K562 (cell line): ENCODE results near the gene DTL. TPM values are rescaled to one million over a fixed set of nuclear protein-coding genes. Genes with fewer than 3 reads are reported as not detected.
A peak's percentile ranks its signal among the peaks of the same experiment; 100 is the strongest.

Experiments
- ATAC-seq: fragments of 200-7000 bp; cut with Tn5 transposase; 3 replicates; pipeline ENCODE4 v1.9.1; 2020; ENCODE audit warnings: moderate library complexity
- BruUV-seq: library from RNA; stranded (reverse); fragments of 400-500 nt; replicated peaks from 2 replicates; lab custom pipeline; 2021; lab: Mats Ljungman, UMichigan
- CTCF ChIA-PET: fragments of 300-600 bp; formaldehyde crosslinking; extraction: SDS; loops from one replicate; lab custom pipeline; 2021; ENCODE audit warnings: low intra/inter-chr PET ratio; lab: Yijun Ruan, JAX
- POLR2A ChIA-PET: fragments of 300-600, 350-650 bp; sonication (Branson Sonifier 250); formaldehyde crosslinking; extraction: SDS; loops from one replicate; lab custom pipeline; 2021; ENCODE audit warnings: antibody characterized with exemption, inconsistent platforms; lab: Yijun Ruan, JAX
- DNase-seq, 4 experiments: peaks; one replicate each; pipeline versions ENCODE4 v3.0.0 to v3.0.0-alpha.2; 2011 to 2018; ENCODE audit warnings: low spot score in 3 of 4, mixed read lengths in 3 of 4; ENCODE audit errors: extremely low read depth in 1 of 4
- FAIRE-seq: peaks from 2 replicates; lab custom pipeline; 2011; peaks lifted over from hg19 to GRCh38; lab: Jason Lieb, UNC
- H2AFZ ChIP-seq: 2 replicates; pipeline ENCODE4 v1.6.0; 2011; ENCODE audit warnings: low read depth, low read length, control low read depth, inconsistent platforms
- H3K27ac ChIP-seq: fragments of 200-600 bp; 3 replicates; pipeline ENCODE4 v1.8.0; 2011; ENCODE audit warnings: low read depth, mild to moderate bottlenecking, control low read depth, inconsistent platforms, low read length, moderate library complexity, mixed read lengths; ENCODE audit errors: extremely low read depth
- H3K27me3 ChIP-seq, 2 experiments: fragments of 300-600 bp in 1 of 2; 2 replicates in 1 of 2; 3 replicates in 1 of 2; pipeline versions ENCODE4 v1.6.0 to v1.8.0; 2011; ENCODE audit warnings: inconsistent platforms in 2 of 2, low read length in 2 of 2, mild to moderate bottlenecking in 1 of 2, mixed read lengths in 1 of 2, moderate library complexity in 1 of 2; ENCODE audit not compliant: control insufficient read depth in 2 of 2, insufficient read depth in 2 of 2
- H3K36me3 ChIP-seq: fragments of 300-600 bp; 3 replicates; pipeline ENCODE4 v1.8.0; 2011; ENCODE audit warnings: mild to moderate bottlenecking, low read length, inconsistent platforms; ENCODE audit not compliant: control insufficient read depth, insufficient read depth
- H3K4me1 ChIP-seq, 2 experiments: fragments of 200-600 bp in 1 of 2; replicated peaks in 1 of 2; 2 replicates in 1 of 2; 3 replicates in 1 of 2; pipeline versions ENCODE4 v1.5.1 to v1.8.0; 2011; ENCODE audit warnings: inconsistent platforms in 2 of 2, low read length in 2 of 2, mild to moderate bottlenecking in 1 of 2, mixed read lengths in 1 of 2, moderate library complexity in 1 of 2; ENCODE audit not compliant: control insufficient read depth in 2 of 2, insufficient read depth in 2 of 2
- H3K4me2 ChIP-seq: 2 replicates; pipeline ENCODE4 v1.6.1; 2011; ENCODE audit warnings: low read length, control low read depth, inconsistent platforms, mixed read lengths; ENCODE audit not compliant: insufficient read depth
- H3K4me3 ChIP-seq: fragments of 200-600 bp; sonication (generic), shearing (Covaris generic); 2 replicates; pipeline ENCODE4 v1.5.1; 2016; ENCODE audit warnings: control low read depth, inconsistent platforms
- H3K79me2 ChIP-seq: fragments of 200-600 bp; 3 replicates; pipeline ENCODE4 v1.8.0; 2011; ENCODE audit warnings: low read length, inconsistent platforms; ENCODE audit not compliant: control insufficient read depth, insufficient read depth
- H3K9ac ChIP-seq, 2 experiments: 2 replicates each; pipeline versions ENCODE4 v1.6.0 to v1.6.1; 2011; ENCODE audit warnings: low read depth in 2 of 2, low read length in 2 of 2, control low read depth in 1 of 2, inconsistent platforms in 1 of 2, mild to moderate bottlenecking in 1 of 2, mixed read lengths in 1 of 2; ENCODE audit not compliant: insufficient read depth in 1 of 2
- H3K9me1 ChIP-seq: one replicate; pipeline ENCODE4 v1.6.0; 2011; ENCODE audit warnings: inconsistent platforms, mild to moderate bottlenecking, low read length, moderate library complexity; ENCODE audit not compliant: control insufficient read depth, insufficient read depth
- H3K9me3 ChIP-seq: replicated peaks from 2 replicates; pipeline ENCODE4 v1.5.1; 2011; ENCODE audit warnings: low read depth, low read length, inconsistent platforms; ENCODE audit not compliant: control insufficient read depth, insufficient read depth
- H4K20me1 ChIP-seq: replicated peaks from 2 replicates; pipeline ENCODE4 v1.6.1; 2011; ENCODE audit warnings: low read length, inconsistent platforms, mixed read lengths; ENCODE audit not compliant: control insufficient read depth, insufficient read depth
- RBM34 ChIP-seq: fragments of 200-400 bp; formaldehyde crosslinking; IDR thresholded peaks from 2 replicates; pipeline ENCODE4 v1.6.1; 2018; ENCODE audit warnings: low read length, borderline replicate concordance; ENCODE audit not compliant: insufficient read depth
- ZBTB40 ChIP-seq, 2 experiments: fragments of 450-650 bp in 1 of 2; sonication (generic) in 1 of 2; formaldehyde crosslinking in 1 of 2; IDR thresholded peaks; 2 replicates each; pipeline versions ENCODE4 v1.7.1 to v1.9.0; 2016 to 2022; ENCODE audit warnings: inconsistent platforms in 1 of 2, mild to moderate bottlenecking in 1 of 2, missing genetic modification reagents in 1 of 2
- in situ Hi-C: fragments of 300-500 bp; cut with MboI; formaldehyde crosslinking; loops from 4 replicates; pipeline ENCODE4 v1.15.0; 2018; ENCODE audit warnings: inconsistent platforms, mixed read lengths
- intact Hi-C: fragments of 100-400 bp; cut with micrococcal nuclease; formaldehyde crosslinking; loops from 2 replicates; pipeline ENCODE4 v1.14.2; 2022
- polyA plus RNA-seq, 8 experiments: library from polyadenylated mRNA; depleted of rRNA in 4 of 8; stranded (reverse) in 5 of 8; unstranded in 3 of 8; fragments of >200 nt; fragmentation: Nextera tagmentation in 2 of 8; fragmentation: Illumina TruSeq in 1 of 8; extraction: Ambion mirVana in 2 of 8; extraction: Trizol in 1 of 8; gene quantifications; 2 replicates each; pipeline versions ENCODE4 v1.2.1 to v1.2.3, GENCODE V29; 2011 to 2014; ENCODE audit warnings: inconsistent platforms in 1 of 8, missing spikeins in 1 of 8
- total RNA-seq, 7 experiments: library from RNA; depleted of rRNA in 6 of 7; stranded (reverse); fragments of >200 nt in 6 of 7; fragmentation: Illumina TruSeq in 2 of 7; extraction: Trizol in 2 of 7; gene quantifications; 2 replicates each; pipeline versions ENCODE4 v1.2.1 to v1.2.3, GENCODE V29; 2011 to 2021; ENCODE audit warnings: low replicate concordance in 1 of 7

The DTL gene
- total and polyA plus RNA-seq, 9 of the 15 experiments (the other 6 are each of a cell fraction or from before 2014, with no cell fraction given): 38.3 to 81.0 (median 63.2) TPM

GRCh38 chr1:212101251-212101650, 65.7 kb downstream of the DTL start:
- Histone ChIP-seq H3K27ac (no peak overlapping the region), H3K9me1 (no peaks in the 10 kb centered on the region), H3K36me3 (peaks cover 95% of the 10 kb centered on the region), H3K9me3 (no peaks in the 10 kb centered on the region; the same call in 1 of the 2 replicates), H3K4me2 (no peak overlapping the region), H3K4me1 (peaks cover 0 to 6% of the 10 kb centered on the region in 2 experiments; a peak in 2 of 5 replicates), H3K27me3 (no peaks in the 10 kb centered on the region), H2AFZ (no peak overlapping the region), H3K79me2 (peaks cover 29% of the 10 kb centered on the region), H3K9ac (no peak overlapping the region), H3K4me3 (no peak overlapping the region), H4K20me1 (no peaks in the 10 kb centered on the region)
- TF ChIP-seq RBM34 (no peak), ZBTB40 (IDR thresholded peaks at IDR 0.05) (0 out of 2 replicates have a peak, but pooled peaks have one; percentile 35), ZBTB40 (CRISPR knock-in tag; IDR thresholded peaks at IDR 0.05) (no peak)
- intact Hi-C loops (no loop called here), in situ Hi-C loops (no loop called here)
- DNase-seq (no peak), FAIRE-seq (no peak), ATAC-seq (no peak)
- CTCF ChIA-PET: no interaction called here
- BruUV-seq: no TSS peak
- POLR2A ChIA-PET: interaction anchor here (0.7 to 1.5 kb wide), 2 partner anchors 13 to 415 kb away, joined by 3 read pairs; no protein-coding TSS in a partner anchor
